IMR-90 (cell line): ENCODE measurements around the gene WDR74. TPM values are rescaled to one million over a fixed set of nuclear protein-coding genes. Genes with fewer than 3 reads are reported as not detected.

ENCODE experiments used
- ATAC-seq: fragments of 200-7000 bp; cut with Tn5 transposase; 2 replicates; pipeline ENCODE4 v1.9.1; 2020; ENCODE audit warnings: low read depth, mild to moderate bottlenecking, moderate library complexity
- BruUV-seq: library from RNA; stranded (reverse); fragments of 400-500 nt; replicated peaks from 2 replicates; lab custom pipeline; 2021; lab: Mats Ljungman, UMichigan
- CTCF ChIA-PET: fragments of 300-600 bp; formaldehyde crosslinking; extraction: SDS; loops from one replicate; lab custom pipeline; 2021; ENCODE audit warnings: antibody characterized with exemption; lab: Yijun Ruan, JAX
- POLR2A ChIA-PET: fragments of 300-600 bp; sonication (Branson Sonifier 250); formaldehyde crosslinking; loops from one replicate; lab custom pipeline; 2022; ENCODE audit warnings: antibody characterized with exemption; ENCODE audit not compliant: unreplicated experiment; lab: Charles Lee
- DNase-seq: peaks from one replicate; pipeline ENCODE4 v3.0.0; 2013
- H2AFZ ChIP-seq: replicated peaks from 2 replicates; pipeline ENCODE3; 2013; ENCODE audit warnings: low read length, mild to moderate bottlenecking; ENCODE audit not compliant: poor library complexity
- H2AK5ac ChIP-seq: 2 replicates; pipeline ENCODE4 v1.6.1; 2013; ENCODE audit warnings: low read depth, low read length, inconsistent platforms
- H2AK9ac ChIP-seq: replicated peaks from 2 replicates; pipeline ENCODE3; 2013; ENCODE audit warnings: mild to moderate bottlenecking, low read depth, low read length, moderate library complexity; ENCODE audit not compliant: poor library complexity
- H2BK120ac ChIP-seq: 2 replicates; pipeline ENCODE4 v1.6.1; 2013; ENCODE audit warnings: low read depth, low read length, inconsistent platforms
- H2BK15ac ChIP-seq: 3 replicates; pipeline ENCODE4 v1.6.1; 2013; ENCODE audit warnings: low read depth, low read length, inconsistent platforms
- H2BK20ac ChIP-seq: 2 replicates; pipeline ENCODE4 v1.6.1; 2013; ENCODE audit warnings: low read depth, mild to moderate bottlenecking, inconsistent platforms, low read length, moderate library complexity
- H2BK5ac ChIP-seq: 2 replicates; pipeline ENCODE4 v1.6.1; 2013; ENCODE audit warnings: mild to moderate bottlenecking, low read depth, low read length, inconsistent platforms; ENCODE audit not compliant: poor library complexity, severe bottlenecking
- H3K14ac ChIP-seq: replicated peaks from 2 replicates; pipeline ENCODE4 v1.6.1; 2013; ENCODE audit warnings: low read depth, low read length, inconsistent platforms
- H3K18ac ChIP-seq: 2 replicates; pipeline ENCODE4 v1.6.1; 2013; ENCODE audit warnings: low read depth, low read length, control low read depth
- H3K23ac ChIP-seq: 2 replicates; pipeline ENCODE4 v1.6.1; 2013; ENCODE audit warnings: low read depth, low read length, inconsistent platforms
- H3K27ac ChIP-seq: 2 replicates; pipeline ENCODE4 v1.5.1; 2013; ENCODE audit warnings: mild to moderate bottlenecking, control low read depth, low read length; ENCODE audit not compliant: insufficient read depth
- H3K27me3 ChIP-seq: 2 replicates; pipeline ENCODE4 v1.6.1; 2013; ENCODE audit warnings: low read length; ENCODE audit not compliant: control insufficient read depth, insufficient read depth
- H3K36me3 ChIP-seq: 2 replicates; pipeline ENCODE4 v1.6.1; 2013; ENCODE audit warnings: low read length, mixed read lengths; ENCODE audit not compliant: control insufficient read depth, insufficient read depth
- H3K4ac ChIP-seq: 2 replicates; pipeline ENCODE4 v1.6.1; 2013; ENCODE audit warnings: low read depth, low read length, inconsistent platforms
- H3K4me1 ChIP-seq: 2 replicates; pipeline ENCODE4 v1.6.1; 2013; ENCODE audit warnings: low read length, mixed read lengths; ENCODE audit not compliant: control insufficient read depth, insufficient read depth
- H3K4me2 ChIP-seq: 2 replicates; pipeline ENCODE4 v1.6.1; 2013; ENCODE audit warnings: low read depth, mild to moderate bottlenecking, control low read depth, low read length, moderate library complexity
- H3K4me3 ChIP-seq: 2 replicates; pipeline ENCODE4 v1.5.1; 2013; ENCODE audit warnings: low read depth, mild to moderate bottlenecking, control low read depth, low read length, moderate library complexity; ENCODE audit not compliant: insufficient read depth
- H3K56ac ChIP-seq: 2 replicates; pipeline ENCODE4 v1.6.1; 2013; ENCODE audit warnings: low read length, inconsistent platforms; ENCODE audit not compliant: insufficient read depth; ENCODE audit errors: extremely low read depth
- H3K79me1 ChIP-seq, 2 experiments: 2 replicates each; pipeline ENCODE4 v1.6.1; 2013; ENCODE audit warnings: low read length in 2 of 2, inconsistent platforms in 1 of 2, low read depth in 1 of 2
- H3K9ac ChIP-seq: 2 replicates; pipeline ENCODE4 v1.6.1; 2013; ENCODE audit warnings: low read depth, low read length, control low read depth
- H3K9me1 ChIP-seq: 2 replicates; pipeline ENCODE4 v1.6.1; 2013; ENCODE audit warnings: low read length, inconsistent platforms; ENCODE audit not compliant: insufficient read depth
- H3K9me3 ChIP-seq: 2 replicates; pipeline ENCODE4 v1.6.1; 2013; ENCODE audit warnings: low read length; ENCODE audit not compliant: control insufficient read depth, insufficient read depth
- H4K20me1 ChIP-seq: 2 replicates; pipeline ENCODE4 v1.6.1; 2013; ENCODE audit warnings: low read length, inconsistent platforms; ENCODE audit not compliant: insufficient read depth
- H4K5ac ChIP-seq: 2 replicates; pipeline ENCODE4 v1.6.1; 2013; ENCODE audit warnings: mild to moderate bottlenecking, low read depth, low read length, control low read depth
- H4K8ac ChIP-seq, 2 experiments: 2 replicates each; pipeline ENCODE4 v1.6.1; 2013; ENCODE audit warnings: low read depth in 2 of 2, low read length in 2 of 2, control low read depth in 1 of 2, inconsistent platforms in 1 of 2
- H4K91ac ChIP-seq: 2 replicates; pipeline ENCODE4 v1.6.1; 2013; ENCODE audit warnings: low read depth, low read length, inconsistent platforms; ENCODE audit not compliant: insufficient read depth
- BHLHE40 ChIP-seq: fragments of 150-350 bp; IDR thresholded peaks from 2 replicates; pipeline ENCODE4 v1.6.1; 2016; ENCODE audit warnings: mild to moderate bottlenecking, low read depth, low read length
- CEBPB ChIP-seq: IDR thresholded peaks from 2 replicates; pipeline ENCODE4 v1.6.1; 2012; ENCODE audit warnings: low read depth, low read length, improper control_type of control experiment
- CHD1 ChIP-seq: IDR thresholded peaks from 2 replicates; pipeline ENCODE4 v1.6.1; 2012; ENCODE audit warnings: low read depth, low read length, improper control_type of control experiment
- MXI1 ChIP-seq: IDR thresholded peaks from 2 replicates; pipeline ENCODE4 v1.6.1; 2012; ENCODE audit warnings: low read depth, mild to moderate bottlenecking, low read length, moderate library complexity, borderline replicate concordance
- POLR2A ChIP-seq: IDR thresholded peaks from 2 replicates; pipeline ENCODE4 v1.6.1; 2012; ENCODE audit warnings: mild to moderate bottlenecking, low read depth, low read length
- RFX5 ChIP-seq: IDR thresholded peaks from 2 replicates; pipeline ENCODE4 v1.8.0; 2012; ENCODE audit warnings: low read depth, mild to moderate bottlenecking, low read length, moderate library complexity
- WGBS, 2 experiments: methylation state at CpG; one replicate each; pipeline versions ENCODE4 v1.1.5 to v1.1.7; 2013; ENCODE audit warnings: missing lambda C conversion rate in 2 of 2; ENCODE audit not compliant: insufficient read length in 1 of 2; ENCODE audit errors: extremely low coverage in 2 of 2; 5-methylcytosine and 5-hydroxymethylcytosine counted together
- dilution Hi-C: fragments of 300-500 bp; cut with HindIII; formaldehyde crosslinking; loops from one replicate; pipeline ENCODE4 v1.14.3; 2018; ENCODE audit warnings: low sequenced_read_pairs; ENCODE audit not compliant: unreplicated experiment
- in situ Hi-C: fragments of 300-500 bp; cut with MboI; formaldehyde crosslinking; loops from 3 replicates; pipeline ENCODE4 v1.14.3; 2019; ENCODE audit warnings: low sequenced_read_pairs, inconsistent platforms, mixed read lengths
- intact Hi-C: fragments of 100-400 bp; cut with micrococcal nuclease; formaldehyde crosslinking; loops from 2 replicates; pipeline ENCODE4 v1.10.0; 2022
- polyA plus RNA-seq, 3 experiments: library from polyadenylated mRNA; depleted of rRNA; stranded (reverse); fragments of >200 nt; gene quantifications; 2 replicates each; pipeline ENCODE4 v1.2.3, GENCODE V29; 2012; ENCODE audit warnings: low replicate concordance in 1 of 3
- total RNA-seq: library from RNA; depleted of rRNA; stranded (reverse); fragments of >200 nt; gene quantifications from 2 replicates; pipeline ENCODE4 v1.2.3, GENCODE V29; 2012

Gene WDR74
- total and polyA plus RNA-seq, 2 of the 4 experiments (the other 2 are of a cell fraction), result 38.4 to 44.3 TPM

GRCh38 chr11:62856333-62856895 is 17.0 kb upstream of the WDR74 start (continued):
- TF ChIP-seq RFX5, result no peak

- H3K27ac ChIP-seq, result peak overlapping the region; percentile 89
- peaks cover 30% of the 10 kb centered on the region for H3K36me3 ChIP-seq
- H3K27me3 ChIP-seq, result no peaks in the 10 kb centered on the region
- H3K9me1 ChIP-seq, result 0 out of 2 replicates have a peak, but pooled peaks cover 4% of the 10 kb centered on the region
- peak overlapping the region; percentile 99 for H2AK5ac ChIP-seq
- H3K79me1 ChIP-seq, result peaks cover 20 to 50% of the 10 kb centered on the region in 2 experiments
- in situ Hi-C loops (loop anchor here (25.0 kb wide), 1 partner anchor 468 kb away; no protein-coding TSS in a partner anchor), dilution Hi-C loops (no loop called here), intact Hi-C loops (no loop called here)
- H3K18ac ChIP-seq, result peak overlapping the region; percentile 62; the same call in 1 of the 2 replicates
- H3K14ac ChIP-seq, result peak overlapping the region; percentile 100
- H2BK20ac ChIP-seq, result peak overlapping the region; percentile 13; the same call in 1 of the 2 replicates
- BruUV-seq, result no TSS peak
- no peaks in the 10 kb centered on the region for H3K9me3 ChIP-seq
- DNase-seq (peak; percentile 98), ATAC-seq (peak; percentile 94)
- CTCF ChIA-PET, result interaction anchor here (0.8 to 1.9 kb wide), 2 partner anchors 13 to 25 kb away, joined by 3 to 6 read pairs; partner anchors contain the start of gene SLC3A2
- H4K20me1 ChIP-seq, result peaks cover 42% of the 10 kb centered on the region
- peak overlapping the region; percentile 99 for H3K4ac ChIP-seq
- TF ChIP-seq RFX5, result no peak
- peak; percentile 27; the same call in 1 of the 2 replicates for TF ChIP-seq CEBPB
- no peak for TF ChIP-seq CHD1
- 0 out of 2 replicates have a peak, but pooled peaks have one; percentile 59 for TF ChIP-seq BHLHE40
- peak; percentile 100 for TF ChIP-seq POLR2A
- peak; percentile 93 for TF ChIP-seq MXI1
- H4K8ac ChIP-seq, result peak overlapping the region; percentile 74 to 87
- peak overlapping the region; percentile 97 for H3K23ac ChIP-seq
- 0% methylated on average over 23 of the region's 54 CpGs; no CpG with 5 or more reads in 1 of the 2 experiments for WGBS, 2 experiments
- peak overlapping the region; percentile 83 for H2BK5ac ChIP-seq
- H3K4me1 ChIP-seq, result peaks cover 2% of the 10 kb centered on the region; the same call in 1 of the 2 replicates
- peak overlapping the region; percentile 50 for H4K5ac ChIP-seq
- peak overlapping the region; percentile 97 for H3K9ac ChIP-seq
- peak overlapping the region; percentile 95 for H3K56ac ChIP-seq
- peak overlapping the region; percentile 96 for H2AK9ac ChIP-seq
- no peak overlapping the region for H2BK15ac ChIP-seq
- H3K4me3 ChIP-seq, result peak overlapping the region; percentile 72
- H2AFZ ChIP-seq, result peak overlapping the region; percentile 94
- peak overlapping the region; percentile 95 for H4K91ac ChIP-seq
- POLR2A ChIA-PET, result interaction anchor here (0.5 to 2.5 kb wide), 5 partner anchors 15 to 128 kb away, joined by 3 to 14 read pairs (median 4); partner anchors contain the start of genes HNRNPUL2 and ZBTB3
- peak overlapping the region; percentile 74 for H2BK120ac ChIP-seq
- peak overlapping the region; percentile 86 for H3K4me2 ChIP-seq
Observed at GRCh38 chr11:62855571-62856332, 16.4 kb upstream of the WDR74 start.
